HT-29 (cell line): ENCODE results near the gene CPAMD8. TPM values are rescaled to one million over a fixed set of nuclear protein-coding genes. Genes with fewer than 3 reads are reported as not detected.
"Not testable (repeated sequence)": the region's sequence is repeated elsewhere in the genome, so short reads cannot be mapped to it uniquely, and the experiment has no call there.

Experiments used
- DNase-seq: peaks from one replicate; pipeline ENCODE4 v3.0.0-alpha.2; 2015; ENCODE audit warnings: low spot score
- total RNA-seq: library from RNA; depleted of rRNA; stranded (reverse); fragments of >200 nt; shearing (Covaris generic); gene quantifications from 2 replicates; pipeline ENCODE4 v1.2.3, GENCODE V29; 2014

The CPAMD8 gene
- total RNA-seq, 1 experiment from 2014 or later: not detected

DNA sequence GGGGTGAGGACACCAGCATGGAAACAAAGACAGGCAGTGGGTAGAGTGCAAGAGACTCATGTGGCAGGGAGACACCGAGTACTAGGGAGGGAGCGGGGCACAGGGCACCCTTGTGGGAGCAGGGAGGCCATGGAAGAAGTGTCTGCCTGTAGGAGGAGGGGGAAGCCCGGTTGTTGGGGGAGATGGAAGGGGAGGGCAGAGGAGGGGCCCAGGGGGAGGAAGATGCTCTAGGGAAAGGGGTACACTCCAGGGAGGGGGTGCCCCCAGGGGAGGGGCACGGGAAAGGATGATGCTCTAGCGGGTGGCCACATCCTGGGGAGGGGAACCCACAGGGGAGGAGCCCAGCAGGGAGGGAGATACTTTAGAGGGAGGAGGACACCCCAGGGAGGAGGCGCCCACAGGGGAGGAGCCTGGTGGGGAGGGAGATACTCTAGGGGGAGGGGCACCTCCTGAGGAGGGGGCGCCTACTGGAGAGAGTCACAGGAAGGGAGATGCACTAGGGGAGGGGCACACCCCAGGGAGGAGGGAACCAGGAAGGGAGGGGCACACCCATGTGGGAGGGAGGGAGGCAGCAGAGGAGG is 24.9 kb downstream of the CPAMD8 start:
- DNase-seq: no peak

DNA sequence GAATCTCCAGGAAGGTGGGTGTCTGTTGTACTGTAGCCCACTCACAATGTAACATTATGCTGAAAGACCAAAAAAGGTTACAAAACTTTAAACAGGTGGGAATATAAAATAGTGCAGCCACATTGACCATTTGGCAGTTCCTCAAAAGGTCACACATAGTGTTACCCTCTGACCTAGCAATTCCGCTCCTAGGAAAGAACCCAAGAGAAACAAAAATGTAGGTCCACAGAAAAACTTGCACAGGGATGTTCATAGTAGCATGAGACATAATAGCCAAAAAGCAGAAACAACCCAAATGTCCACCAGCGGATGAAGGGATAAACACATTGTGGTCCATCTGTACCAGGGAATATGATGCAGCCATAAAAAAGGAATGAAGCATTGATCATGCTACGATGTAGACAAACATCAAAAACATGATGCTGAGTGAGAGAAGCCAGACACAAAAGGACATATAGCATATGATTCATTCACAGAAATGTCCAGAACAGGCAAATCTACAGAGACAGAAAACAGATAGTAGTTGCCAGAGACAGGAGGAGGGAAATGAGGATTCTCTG is 27.9 kb downstream of the CPAMD8 start:
- no peak for DNase-seq

DNA sequence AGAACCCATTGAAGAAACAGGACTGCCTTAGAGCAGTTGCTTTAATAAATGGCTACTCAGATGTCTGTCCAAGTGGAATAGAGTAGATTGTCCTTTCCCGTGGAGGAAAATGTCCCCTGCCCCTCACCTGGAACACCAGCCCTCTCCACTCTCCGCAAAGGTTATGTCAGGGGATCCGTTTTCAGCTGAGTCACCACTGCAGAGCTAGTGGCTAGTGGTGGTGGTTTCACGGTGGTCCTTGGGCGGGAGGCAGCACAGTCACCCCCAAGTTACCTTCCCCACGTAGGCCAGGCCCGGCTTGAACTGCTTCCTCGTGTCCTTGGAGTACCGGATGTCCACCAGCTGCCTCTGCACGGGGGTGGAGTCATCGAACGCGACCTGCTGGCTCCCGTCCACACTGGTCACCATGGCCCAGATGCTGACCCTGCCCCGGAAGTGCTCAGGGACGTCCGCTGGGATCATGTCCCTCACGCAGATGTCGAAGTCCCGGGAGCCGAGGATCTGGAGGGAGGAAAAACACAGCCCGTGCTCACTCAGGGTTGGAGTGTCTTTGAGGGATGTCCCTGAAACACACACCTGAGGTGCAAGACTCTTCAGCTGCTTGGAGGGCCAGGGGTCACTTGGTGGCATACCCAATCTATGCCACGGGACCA is 29.6 kb downstream of the CPAMD8 start:
- not testable (repeated sequence) for DNase-seq

DNA sequence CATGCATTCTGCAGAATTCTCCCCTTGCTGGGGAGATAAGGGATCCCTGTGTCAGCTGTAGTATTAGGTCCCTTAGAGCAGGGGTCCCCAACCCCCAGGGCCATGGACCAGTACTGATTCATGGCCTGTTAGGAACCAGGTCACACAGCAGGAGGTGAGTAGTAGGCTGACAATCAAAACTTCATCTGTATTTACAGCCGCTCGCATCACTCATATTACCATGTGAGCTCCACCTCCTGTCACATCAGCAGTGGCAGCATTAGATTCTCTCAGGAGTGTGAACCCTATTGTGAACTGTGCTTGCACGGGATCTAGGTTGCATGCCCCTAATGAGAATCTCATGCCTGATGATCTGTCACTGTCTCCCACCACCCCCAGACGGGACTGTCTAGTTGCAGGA is 37.9 kb downstream of the CPAMD8 start:
- DNase-seq: no peak

DNA sequence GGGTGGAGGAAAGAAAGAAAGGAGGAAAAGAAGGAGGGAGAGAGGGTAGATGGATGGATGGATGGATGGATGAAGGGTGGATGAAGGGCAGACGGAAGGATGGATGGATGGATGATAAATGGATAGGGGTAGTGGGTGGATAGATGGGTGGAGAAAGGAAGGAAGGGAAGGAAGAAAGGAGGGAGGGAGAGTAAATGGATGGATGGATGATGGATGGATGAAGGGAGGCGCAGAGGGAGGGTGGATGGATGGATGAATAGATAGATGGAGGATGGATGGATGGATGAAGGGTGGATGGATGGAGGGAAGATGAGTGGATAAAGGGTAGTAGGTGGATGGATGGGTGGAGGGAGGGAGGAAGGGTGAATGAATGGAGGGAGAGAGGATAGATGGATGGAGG is 41.2 kb downstream of the CPAMD8 start:
- DNase-seq: no peak

DNA sequence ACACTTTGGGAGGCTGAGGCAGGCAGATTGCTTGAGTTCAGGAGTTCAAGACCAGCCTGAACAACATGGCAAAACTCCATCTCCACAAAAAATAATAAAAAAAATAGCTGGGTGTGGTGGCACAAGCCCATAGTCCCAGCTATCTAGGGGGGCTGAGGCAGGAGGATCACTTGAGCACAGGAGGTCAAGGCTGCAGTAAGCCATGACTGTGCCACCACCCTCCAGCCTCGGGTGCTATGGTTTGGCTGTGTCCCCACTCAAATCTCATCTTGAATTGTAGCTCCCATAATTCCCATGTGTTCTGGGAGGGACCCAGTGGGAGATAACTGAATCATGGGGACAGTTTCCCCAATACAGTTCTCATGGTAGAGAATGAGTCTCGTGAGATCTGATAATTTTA is 44.0 kb downstream of the CPAMD8 start:
- not testable (repeated sequence) for DNase-seq

DNA sequence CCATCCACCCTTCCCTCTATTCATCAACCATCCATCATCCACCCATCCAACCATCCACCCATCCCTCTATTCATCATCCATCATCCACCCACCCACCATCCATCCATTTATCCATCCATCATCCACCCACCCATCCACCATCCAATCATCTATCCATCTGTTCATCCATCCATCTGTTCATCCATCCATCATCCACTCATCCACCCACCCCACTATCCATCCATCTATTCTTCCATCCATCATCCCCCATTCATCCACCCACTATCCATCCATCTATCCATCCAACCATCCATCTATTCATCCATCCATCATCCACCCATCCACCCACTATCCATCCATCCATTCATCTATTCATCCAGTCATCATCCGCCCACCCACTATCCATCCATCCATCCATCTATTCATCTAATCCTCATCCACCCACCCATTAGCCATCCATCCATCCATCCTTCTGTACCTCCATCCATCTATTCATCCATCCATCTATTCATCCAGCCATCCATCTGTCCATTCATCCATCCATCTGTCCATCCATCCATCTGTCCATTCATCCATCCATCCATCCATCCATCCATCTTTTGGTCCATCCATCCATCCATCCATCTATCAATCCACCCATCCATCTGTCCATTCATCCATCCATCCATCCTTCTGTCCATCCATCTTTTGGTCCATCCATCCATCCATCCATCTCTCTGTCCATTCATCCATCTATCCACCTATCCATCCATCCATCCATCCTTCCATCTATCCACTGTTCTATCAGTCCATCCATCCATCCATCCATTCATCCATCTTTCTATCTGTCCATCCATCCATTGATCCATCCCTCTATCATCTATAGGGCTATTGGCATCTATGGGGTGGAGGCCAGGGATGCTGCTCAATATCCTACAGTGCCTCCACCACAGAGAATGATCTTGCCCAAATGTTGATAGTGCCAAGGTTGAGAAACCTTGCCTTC is 47.5 kb downstream of the CPAMD8 start:
- no peak for DNase-seq

DNA sequence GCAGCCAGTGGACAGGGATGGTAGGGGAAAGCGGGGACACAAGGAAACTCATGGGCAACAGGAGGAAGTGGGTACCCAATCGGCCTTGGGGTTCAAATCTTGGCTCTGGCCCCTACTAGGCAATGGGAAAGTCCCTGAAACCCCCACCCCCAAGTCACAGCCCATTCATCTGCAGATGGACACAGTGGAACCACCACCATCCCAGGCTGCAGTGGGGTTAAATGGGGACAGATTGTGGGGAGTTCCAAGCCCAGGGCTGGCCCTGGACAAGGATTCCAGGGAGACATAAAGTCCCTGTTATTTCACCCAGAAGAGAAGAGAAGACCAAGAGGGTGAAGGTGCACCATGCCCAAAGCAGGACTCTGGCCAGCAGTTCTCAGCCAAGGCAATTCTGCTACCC is 48.5 kb downstream of the CPAMD8 start:
- no peak for DNase-seq

DNA sequence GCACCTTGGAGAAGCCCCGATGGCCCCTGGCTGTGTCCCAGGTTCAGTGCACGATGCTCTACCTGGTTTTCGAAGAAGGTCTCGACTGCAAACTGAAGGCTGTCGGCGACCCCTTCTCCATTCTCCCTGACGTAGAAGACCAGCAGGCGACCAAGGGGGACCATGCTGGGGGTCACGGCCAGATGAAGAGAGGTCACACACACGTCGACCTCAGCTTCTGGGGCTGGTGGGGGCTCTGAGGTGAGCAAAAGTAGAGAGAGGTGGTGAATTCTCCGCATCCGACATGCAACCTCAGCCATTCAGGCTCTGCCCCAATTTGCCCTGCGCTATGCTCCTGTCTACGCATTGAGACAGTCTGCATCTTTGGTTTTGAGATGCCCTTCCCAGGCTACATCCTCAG is 49.3 kb downstream of the CPAMD8 start:
- no peak for DNase-seq

DNA sequence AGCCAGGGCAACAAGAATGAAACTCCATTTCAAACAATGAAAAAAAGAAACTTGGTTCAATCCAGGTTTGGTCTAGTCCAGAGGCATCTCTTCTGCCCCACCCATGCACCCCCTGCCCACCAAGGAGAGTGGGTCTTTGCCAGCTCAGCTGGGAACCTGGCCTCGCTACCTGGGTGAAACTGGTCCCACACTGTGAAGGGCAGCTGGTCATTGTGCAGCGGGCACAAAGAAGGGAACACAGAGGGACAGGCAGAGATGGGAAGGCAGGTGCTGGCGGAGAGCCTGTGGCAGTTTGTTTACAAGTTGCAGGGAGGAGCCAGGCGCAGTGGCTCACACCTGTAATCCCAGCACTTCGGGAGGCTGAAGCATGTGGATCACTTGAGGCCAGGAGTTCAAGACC is 50.2 kb downstream of the CPAMD8 start:
- DNase-seq: no peak

DNA sequence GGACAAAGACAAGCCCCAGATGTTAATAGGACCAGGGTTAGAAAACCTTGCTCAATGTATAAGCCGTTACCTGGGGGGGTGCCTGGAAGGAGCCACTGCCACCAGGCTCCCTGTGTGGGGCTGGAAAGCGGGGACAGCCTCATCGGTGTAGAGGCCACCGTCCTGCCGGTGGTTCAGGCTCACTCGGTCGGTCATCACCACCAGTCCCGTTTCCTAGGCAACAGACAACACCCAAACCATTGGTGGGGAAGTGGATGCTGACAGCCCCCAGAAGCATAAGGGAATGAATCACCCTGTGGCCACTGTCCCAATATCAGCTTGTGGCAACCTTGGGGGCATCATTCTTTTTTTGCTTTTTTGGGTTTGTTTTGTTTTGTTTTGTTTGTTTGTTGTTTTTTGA is 55.8 kb downstream of the CPAMD8 start:
- DNase-seq: no peak

DNA sequence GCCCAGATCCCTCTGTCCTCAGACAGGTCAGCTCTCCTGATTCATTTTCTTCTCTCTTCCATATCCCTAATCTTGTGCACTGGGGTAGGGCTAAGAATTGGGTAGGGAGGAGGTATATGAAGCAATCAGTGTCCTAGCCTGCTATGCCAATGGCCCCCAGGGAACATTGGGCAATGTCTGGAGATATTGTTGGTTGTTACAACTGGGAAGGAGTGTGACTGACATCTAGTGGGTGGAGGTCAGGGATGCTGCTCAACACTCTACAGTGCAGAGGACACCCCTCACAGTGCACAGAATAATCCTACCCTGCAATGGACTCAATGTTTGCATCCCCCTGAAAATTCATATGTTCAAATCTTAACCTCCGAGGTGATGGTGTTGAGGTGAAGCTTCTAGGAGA is 57.5 kb downstream of the CPAMD8 start:
- DNase-seq: peak; percentile 21

DNA sequence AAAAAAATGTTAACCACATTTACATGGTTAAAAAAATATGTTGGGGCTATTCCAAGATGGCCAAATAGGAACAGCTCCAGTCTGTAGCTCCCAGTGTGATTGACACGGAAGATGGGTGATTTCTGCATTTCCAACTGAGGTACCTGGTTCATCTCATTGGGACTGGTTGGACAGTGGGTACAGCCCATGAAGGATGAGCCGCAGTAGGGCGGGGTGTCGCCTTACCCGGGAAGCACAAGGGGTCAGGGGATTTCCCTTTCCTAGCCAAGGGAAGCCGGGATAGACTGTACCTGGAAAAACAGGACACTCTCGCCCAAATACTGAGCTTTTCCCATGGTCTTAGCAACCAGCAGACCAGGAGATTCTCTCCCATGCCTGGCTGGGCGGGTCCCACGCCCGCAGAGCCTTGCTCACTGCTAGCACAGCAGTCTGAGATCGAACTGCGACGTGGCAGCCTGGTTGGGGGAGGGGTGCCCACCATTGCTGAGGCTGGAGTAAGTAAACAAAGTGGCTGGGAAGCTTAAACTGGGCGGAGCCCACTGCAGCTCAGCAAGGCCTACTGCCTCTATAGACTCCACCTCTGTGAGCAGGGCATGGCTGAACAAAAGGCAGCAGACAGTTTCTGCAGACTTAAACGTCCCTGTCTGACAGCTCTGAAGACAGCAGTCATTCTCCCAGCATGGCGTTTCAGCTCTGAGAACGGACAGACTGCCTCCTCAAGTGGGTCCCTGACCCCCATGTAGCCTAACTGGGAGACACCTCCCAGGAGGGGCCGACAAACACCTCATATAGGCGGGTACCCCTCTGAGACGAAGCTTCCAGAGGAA is 65.4 kb downstream of the CPAMD8 start:
- not testable (repeated sequence) for DNase-seq

DNA sequence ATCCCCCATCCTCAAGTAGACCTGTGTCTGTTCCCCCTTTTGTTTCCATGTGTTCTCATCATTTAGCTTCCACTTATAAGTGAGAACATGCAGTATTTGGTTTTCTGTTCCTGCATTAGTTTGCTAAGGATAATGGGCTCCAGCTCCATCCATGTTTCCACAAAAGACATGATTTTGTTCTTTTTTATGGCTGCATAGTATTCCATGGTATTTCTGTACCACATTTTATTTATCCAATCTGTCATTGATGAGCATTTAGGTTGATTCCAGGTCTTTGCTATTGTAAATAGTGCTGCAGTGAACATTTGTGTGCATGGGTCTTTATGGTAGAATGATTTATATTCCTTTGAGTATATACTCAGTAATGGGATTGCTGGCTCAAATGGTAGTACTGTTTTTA is 68.3 kb downstream of the CPAMD8 start:
- not testable (repeated sequence) for DNase-seq

DNA sequence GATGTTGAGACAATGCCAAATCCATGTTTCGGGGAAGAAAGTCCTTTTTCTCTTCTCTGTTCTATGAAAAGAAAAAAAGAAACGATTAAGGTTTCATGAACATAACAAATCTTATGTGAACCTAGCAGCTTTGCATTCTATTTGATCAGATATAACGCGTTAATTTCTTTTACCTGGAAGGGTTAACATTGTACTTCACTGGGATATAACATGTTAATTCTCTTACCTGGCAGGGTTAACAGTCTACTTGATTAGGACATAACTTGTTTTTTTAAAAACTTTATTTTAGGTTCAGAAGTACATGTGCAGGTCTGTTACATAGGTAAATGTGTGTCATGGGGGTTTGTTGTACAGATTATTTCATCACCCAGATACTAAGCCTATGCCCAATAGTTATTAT is 68.8 kb downstream of the CPAMD8 start:
- no peak for DNase-seq

DNA sequence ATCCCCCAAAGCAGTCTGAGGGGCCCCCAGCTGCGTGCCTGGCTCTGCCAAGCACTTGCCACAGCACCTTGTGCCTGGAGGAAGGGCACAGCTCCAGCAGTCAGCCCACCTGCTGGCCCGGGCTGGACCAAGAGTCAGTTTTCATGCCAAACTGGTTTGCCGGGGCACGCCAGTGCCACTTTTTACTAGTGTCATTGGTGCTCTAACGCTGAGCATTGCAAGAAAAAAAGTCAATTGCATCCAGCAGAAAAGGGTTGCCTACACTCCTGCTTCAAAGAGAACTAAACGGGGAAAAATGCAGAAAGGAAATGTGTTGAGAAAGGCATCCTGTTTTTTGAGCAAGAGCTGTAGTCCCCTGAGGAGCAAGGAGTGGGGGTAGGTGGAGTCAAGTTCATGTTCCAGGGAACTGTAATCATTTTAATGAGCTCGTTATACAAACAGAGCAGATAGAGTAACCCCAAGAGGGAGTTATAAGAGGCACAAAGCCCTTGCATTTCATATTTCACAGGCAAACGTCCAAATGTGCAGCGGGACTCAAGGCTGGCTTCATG is 69.4 kb downstream of the CPAMD8 start:
- DNase-seq: no peak

DNA sequence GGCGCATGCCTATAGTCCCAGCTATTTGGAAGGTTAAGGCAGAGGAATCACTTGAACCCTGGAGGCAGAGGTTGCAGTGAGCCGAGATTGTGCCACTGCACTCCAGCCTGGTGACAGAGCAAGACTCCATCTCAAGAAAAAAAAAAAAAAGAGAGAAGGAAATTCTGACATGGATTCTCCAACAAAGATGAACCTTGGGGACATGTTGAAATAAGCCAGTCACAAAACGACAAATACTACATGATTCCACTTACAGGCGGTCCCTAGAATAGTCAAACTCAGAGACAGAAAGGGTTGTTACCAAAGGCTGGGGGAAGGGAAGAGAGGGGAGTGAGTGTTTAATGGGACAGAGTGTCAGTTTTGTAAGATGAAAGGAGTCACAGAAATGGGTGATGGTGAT is 71.4 kb downstream of the CPAMD8 start:
- DNase-seq: no peak

DNA sequence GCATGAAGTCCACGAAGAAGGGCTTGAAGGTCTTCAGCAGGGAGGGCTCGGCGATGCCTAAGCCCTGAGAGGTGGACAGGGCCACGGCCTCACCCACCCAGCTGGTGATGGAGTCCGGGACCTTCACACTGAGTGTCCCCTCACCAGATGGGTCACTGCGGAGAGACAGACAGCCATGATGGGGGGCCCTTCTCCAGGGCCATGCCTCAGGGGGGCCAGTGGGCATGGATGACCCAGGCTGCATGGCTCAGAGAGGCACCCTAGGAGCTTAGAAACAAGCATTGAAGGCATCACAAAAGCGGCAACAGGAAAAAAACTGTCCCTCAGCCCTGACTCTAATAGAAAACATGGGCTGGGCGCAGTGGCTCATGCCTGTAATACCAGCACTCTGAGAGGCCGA is 74.6 kb downstream of the CPAMD8 start:
- no peak for DNase-seq

DNA sequence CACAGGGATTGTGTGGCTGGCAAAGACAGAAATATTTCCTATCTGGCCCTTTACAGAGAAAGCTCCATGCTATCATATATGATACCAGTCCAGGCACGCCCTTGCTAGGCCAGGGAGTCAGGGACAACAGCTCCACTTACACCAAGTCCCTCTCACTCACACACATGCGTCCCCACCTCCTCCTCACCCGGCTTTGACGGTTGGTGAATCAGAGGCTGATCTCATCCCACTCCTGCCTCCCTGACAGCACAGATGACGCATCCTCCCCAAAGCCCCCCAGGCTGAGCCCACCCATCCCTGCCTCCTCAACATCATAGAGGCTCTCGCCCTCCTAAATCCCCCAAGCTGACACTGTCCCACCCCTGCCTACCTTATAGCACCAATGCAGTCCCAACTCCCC is 75.1 kb downstream of the CPAMD8 start:
- DNase-seq: no peak

DNA sequence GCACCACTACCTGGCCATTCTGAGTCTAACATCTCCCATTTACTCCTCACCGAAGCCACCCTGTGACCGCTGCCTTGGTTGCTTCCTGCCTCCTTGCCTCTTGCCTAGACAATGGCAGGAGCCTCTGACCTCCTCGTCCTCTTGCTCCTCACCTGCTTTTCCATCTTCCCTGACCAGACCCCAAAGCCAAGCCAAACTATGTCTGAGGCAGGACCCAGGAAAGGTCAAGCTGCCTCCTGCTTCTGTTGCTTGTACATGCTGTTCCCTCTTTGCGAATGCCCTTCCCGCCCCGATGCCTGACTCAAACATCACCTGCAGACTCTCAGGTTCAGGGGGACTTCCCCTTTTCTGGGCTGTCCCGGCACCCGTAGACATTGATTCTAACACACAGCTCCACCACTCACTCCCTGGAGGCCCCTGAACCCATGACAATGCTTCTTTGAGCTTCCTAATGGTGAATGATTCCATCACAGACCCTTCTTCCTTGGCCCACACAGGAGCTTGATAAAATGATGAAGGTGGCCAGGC is 77.0 kb downstream of the CPAMD8 start:
- DNase-seq: no peak
